Neuronal stem cell (in vitro differentiated cells): Measurements from ENCODE around the gene PIAS4.

ENCODE experiments used
- DNase-seq: peaks from one replicate; pipeline ENCODE4 v3.0.0-alpha.2; 2013; ENCODE audit warnings: low spot score
- H2AFZ ChIP-seq: one replicate; pipeline ENCODE4 v1.6.1; 2013; ENCODE audit warnings: mild to moderate bottlenecking, low read length, inconsistent platforms
- H2AK5ac ChIP-seq: 2 replicates; pipeline ENCODE4 v1.6.1; 2013; ENCODE audit warnings: low read depth, mild to moderate bottlenecking, inconsistent platforms, low read length, moderate library complexity, mixed read lengths
- H2BK120ac ChIP-seq: 2 replicates; pipeline ENCODE4 v1.6.1; 2013; ENCODE audit warnings: low read depth, mild to moderate bottlenecking, inconsistent platforms, low read length, moderate library complexity, mixed read lengths
- H2BK12ac ChIP-seq: one replicate; pipeline ENCODE4 v1.6.1; 2013; ENCODE audit warnings: low read length, inconsistent platforms
- H2BK15ac ChIP-seq: 2 replicates; pipeline ENCODE4 v1.6.1; 2013; ENCODE audit warnings: mild to moderate bottlenecking, low read length, inconsistent platforms, mixed read lengths
- H2BK5ac ChIP-seq: one replicate; pipeline ENCODE4 v1.6.1; 2013; ENCODE audit warnings: inconsistent platforms, mild to moderate bottlenecking, low read length, moderate library complexity
- H3K14ac ChIP-seq: one replicate; pipeline ENCODE4 v1.6.1; 2013; ENCODE audit warnings: low read length, inconsistent platforms
- H3K18ac ChIP-seq: 2 replicates; pipeline ENCODE4 v1.6.1; 2013; ENCODE audit warnings: low read length, inconsistent platforms
- H3K23ac ChIP-seq: 2 replicates; pipeline ENCODE4 v1.6.1; 2013; ENCODE audit warnings: low read depth, mild to moderate bottlenecking, mixed read lengths, low read length, inconsistent platforms; ENCODE audit not compliant: poor library complexity
- H3K27ac ChIP-seq: replicated peaks from 3 replicates; pipeline ENCODE4 v1.5.1; 2013; ENCODE audit warnings: low read length, inconsistent platforms
- H3K27me3 ChIP-seq, 3 experiments: 2 replicates each; pipeline ENCODE4 v1.6.1; 2013; ENCODE audit warnings: low read length in 3 of 3, mild to moderate bottlenecking in 2 of 3, inconsistent platforms in 1 of 3, low read depth in 1 of 3, mixed read lengths in 1 of 3, moderate library complexity in 1 of 3; ENCODE audit not compliant: control insufficient read depth in 3 of 3, insufficient read depth in 3 of 3
- H3K36me3 ChIP-seq, 2 donors: replicated peaks in 1 of 2; 2 replicates each; pipeline ENCODE4 v1.6.1; 2013; ENCODE audit warnings: low read length in 2 of 2; ENCODE audit not compliant: control insufficient read depth in 2 of 2, insufficient read depth in 2 of 2
- H3K4ac ChIP-seq: 2 replicates; pipeline ENCODE4 v1.6.1; 2013; ENCODE audit warnings: inconsistent platforms, mild to moderate bottlenecking, low read length, moderate library complexity
- H3K4me1 ChIP-seq, 2 donors: 1 replicate in 1 of 2; 2 replicates in 1 of 2; pipeline ENCODE4 v1.6.1; 2013; ENCODE audit warnings: low read length in 2 of 2, low read depth in 1 of 2; ENCODE audit not compliant: control insufficient read depth in 2 of 2, insufficient read depth in 1 of 2
- H3K4me2 ChIP-seq: one replicate; pipeline ENCODE4 v1.6.1; 2013; ENCODE audit warnings: mild to moderate bottlenecking, low read length, inconsistent platforms; ENCODE audit not compliant: insufficient read depth, poor library complexity, severe bottlenecking
- H3K4me3 ChIP-seq, 2 donors: 2 replicates each; pipeline ENCODE4 v1.5.1; 2013; ENCODE audit warnings: low read length in 2 of 2, mild to moderate bottlenecking in 2 of 2, inconsistent platforms in 1 of 2, moderate library complexity in 1 of 2
- H3K79me1 ChIP-seq: one replicate; pipeline ENCODE4 v1.6.1; 2013; ENCODE audit warnings: low read depth, mild to moderate bottlenecking, inconsistent platforms, low read length, moderate library complexity
- H3K9ac ChIP-seq: one replicate; pipeline ENCODE4 v1.6.1; 2013; ENCODE audit warnings: mild to moderate bottlenecking, low read depth, low read length, inconsistent platforms; ENCODE audit not compliant: poor library complexity
- H3K9me3 ChIP-seq, 2 donors: replicated peaks in 1 of 2; 2 replicates each; pipeline versions ENCODE3 to v1.6.1; 2013; ENCODE audit warnings: low read length in 2 of 2, mild to moderate bottlenecking in 2 of 2, inconsistent platforms in 1 of 2, low read depth in 1 of 2, mixed read lengths in 1 of 2, moderate library complexity in 1 of 2; ENCODE audit not compliant: control insufficient read depth in 2 of 2, insufficient read depth in 1 of 2
- H4K8ac ChIP-seq: one replicate; pipeline ENCODE4 v1.6.1; 2013; ENCODE audit warnings: low read depth, mild to moderate bottlenecking, inconsistent platforms, low read length, moderate library complexity
- H4K91ac ChIP-seq: one replicate; pipeline ENCODE4 v1.6.1; 2013; ENCODE audit warnings: low read length, low read depth, mild to moderate bottlenecking, inconsistent platforms; ENCODE audit not compliant: poor library complexity
- WGBS, 2 donors: extraction: QIAGEN DNeasy Blood & Tissue Kit; methylation state at CpG; one replicate each; pipeline ENCODE4 v1.1.7; 2013; ENCODE audit warnings: missing lambda C conversion rate in 2 of 2, mixed read lengths in 1 of 2; ENCODE audit not compliant: insufficient read length in 2 of 2, insufficient replicate concordance in 1 of 2; ENCODE audit errors: extremely low coverage in 2 of 2; 5-methylcytosine and 5-hydroxymethylcytosine counted together

Gene PIAS4

GRCh38 chr19:4052114-4052992, 44.8 kb downstream of the PIAS4 start:
- H2BK15ac ChIP-seq = no peak overlapping the region
- no peak overlapping the region for H2AFZ ChIP-seq
- peaks cover 0 to 5% of the 10 kb centered on the region in 2 donors for H3K4me1 ChIP-seq
- H3K18ac ChIP-seq = peak overlapping the region; percentile 57
- no peak overlapping the region for H2BK12ac ChIP-seq
- no peak overlapping the region for H3K4me3 ChIP-seq
- peak overlapping the region; percentile 60 for H3K9ac ChIP-seq
- WGBS, 2 donors = no CpG with 5 or more reads among the region's 27 CpGs
- no peaks in the 10 kb centered on the region for H3K27me3 ChIP-seq
- H4K91ac ChIP-seq = no peak overlapping the region
- no peak overlapping the region for H3K4ac ChIP-seq
- no peak for DNase-seq
- peak overlapping the region; percentile 43 for H3K23ac ChIP-seq
- no peak overlapping the region for H2BK5ac ChIP-seq
- peaks cover 31% of the 10 kb centered on the region for H3K79me1 ChIP-seq
- H3K27ac ChIP-seq = no peak overlapping the region
- H3K9me3 ChIP-seq = peaks cover 0 to 7% of the 10 kb centered on the region in 2 donors
- H3K4me2 ChIP-seq = no peak overlapping the region
- H3K36me3 ChIP-seq = peaks cover 34 to 55% of the 10 kb centered on the region in 2 donors
- no peak overlapping the region for H4K8ac ChIP-seq
- H2BK120ac ChIP-seq = peak overlapping the region; percentile 94
- H2AK5ac ChIP-seq = no peak overlapping the region
- H3K14ac ChIP-seq = no peak overlapping the region

DNA sequence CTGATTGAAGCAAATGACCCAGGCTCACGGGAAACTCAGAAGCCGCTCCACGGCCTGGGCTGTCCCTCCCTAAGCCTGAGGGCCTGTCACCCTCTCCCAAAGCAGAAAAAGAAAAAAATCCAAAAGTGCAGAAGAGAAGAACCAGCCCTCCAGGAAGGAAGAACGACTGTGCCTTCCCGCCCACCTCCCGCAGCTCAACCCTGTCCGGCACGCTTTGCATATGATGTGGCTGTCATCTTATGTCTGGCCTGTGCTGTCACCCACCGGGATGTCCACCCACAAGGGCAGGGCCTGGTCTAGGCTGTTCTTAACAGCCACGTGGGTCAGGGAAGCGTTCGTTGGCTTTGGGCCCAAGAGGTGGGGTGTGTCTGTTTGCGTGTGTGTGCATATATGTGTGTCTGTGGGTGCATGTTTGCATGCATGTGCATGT, 45.5 kb downstream of the PIAS4 start:
- no peak overlapping the region for H2BK5ac ChIP-seq
- H2AK5ac ChIP-seq = no peak overlapping the region
- WGBS, 2 donors = no CpG with 5 or more reads among the region's 13 CpGs
- peak overlapping the region; percentile 43 for H3K23ac ChIP-seq
- H3K36me3 ChIP-seq = peaks cover 34 to 54% of the 10 kb centered on the region in 2 donors
- H2BK120ac ChIP-seq = no peak overlapping the region
- H2BK15ac ChIP-seq = no peak overlapping the region
- H3K4ac ChIP-seq = no peak overlapping the region
- H3K18ac ChIP-seq = no peak overlapping the region
- H3K27ac ChIP-seq = no peak overlapping the region
- H4K8ac ChIP-seq = no peak overlapping the region
- peaks cover 32% of the 10 kb centered on the region for H3K79me1 ChIP-seq
- no peak overlapping the region for H2AFZ ChIP-seq
- peak overlapping the region; percentile 91 for H3K9ac ChIP-seq
- peaks cover 0 to 7% of the 10 kb centered on the region in 2 donors for H3K9me3 ChIP-seq
- peaks cover 0 to 5% of the 10 kb centered on the region in 2 donors for H3K4me1 ChIP-seq
- H2BK12ac ChIP-seq = no peak overlapping the region
- peak overlapping the region; percentile 84 for H3K14ac ChIP-seq
- no peak overlapping the region for H3K4me2 ChIP-seq
- DNase-seq = no peak
- no peaks in the 10 kb centered on the region for H3K27me3 ChIP-seq
- no peak overlapping the region for H4K91ac ChIP-seq
- H3K4me3 ChIP-seq = peak overlapping the region in 1 of 2 donors; percentile 74

GRCh38 chr19:4053423-4054324, 46.1 kb downstream of the PIAS4 start:
- Histone ChIP-seq H4K8ac (peak overlapping the region; percentile 48), H3K4me1 (peaks cover 0 to 7% of the 10 kb centered on the region in 2 donors), H3K27ac (no peak overlapping the region), H2BK15ac (no peak overlapping the region), H2AFZ (no peak overlapping the region), H3K4me3 (peak overlapping the region in 1 of 2 donors; percentile 74), H4K91ac (no peak overlapping the region), H2BK120ac (no peak overlapping the region), H3K9me3 (peaks cover 0 to 7% of the 10 kb centered on the region in 2 donors), H3K36me3 (peaks cover 32 to 48% of the 10 kb centered on the region in 2 donors), H2BK5ac (no peak overlapping the region), H3K14ac (peak overlapping the region; percentile 84), H3K79me1 (peaks cover 32% of the 10 kb centered on the region), H3K27me3 (no peaks in the 10 kb centered on the region), H2BK12ac (peak overlapping the region; percentile 58), H3K4me2 (no peak overlapping the region), H3K18ac (peak overlapping the region; percentile 38), H3K23ac (peak overlapping the region; percentile 15), H3K9ac (peak overlapping the region; percentile 91), H3K4ac (no peak overlapping the region), H2AK5ac (no peak overlapping the region)
- WGBS, 2 donors = no CpG with 5 or more reads among the region's 82 CpGs
- DNase-seq = no peak
